Frontal cortex (tissue), 4 donors: Measurements from ENCODE around the gene RCC1. TPM values are rescaled to one million over a fixed set of nuclear protein-coding genes. Genes with fewer than 3 reads are reported as not detected.
"Not testable (repeated sequence)": the region's sequence is repeated elsewhere in the genome, so short reads cannot be mapped to it uniquely, and the experiment has no call there.

ENCODE experiments used
- DNase-seq, 2 donors: peaks; one replicate each; pipeline ENCODE4 v3.0.0; 2012; ENCODE audit warnings: low spot score in 2 of 2
- FAIRE-seq: peaks from 2 replicates; lab custom pipeline; 2012; peaks lifted over from hg19 to GRCh38; lab: Jason Lieb, UNC
- small RNA-seq: library from RNA; depleted of rRNA; stranded (forward); fragments of <200 nt; gene quantifications from one replicate; pipeline ENCODE3, GENCODE V24; 2014
- total RNA-seq: library from RNA; depleted of rRNA; stranded (reverse); fragments of >200 nt; gene quantifications from one replicate; pipeline ENCODE4 v1.2.3, GENCODE V29; 2014
- donor health status: control.
- donor health status: control.
- donor health status: control.

RCC1 gene
- total RNA-seq, 1 donor from 2014 or later: 15.1 TPM

GRCh38 chr1:28580722-28581530 lies 75.1 kb downstream of the RCC1 start:
- FAIRE-seq (no peak), DNase-seq (peak in 1 of 2 donors; percentile 39)

- no peak for FAIRE-seq
- DNase-seq: peak; percentile 94 to 97
Measured at GRCh38 chr1:28581531-28582247, 75.8 kb downstream of the RCC1 start.

GRCh38 chr1:28582248-28582615 lies 76.4 kb downstream of the RCC1 start:
- DNase-seq: no peak
- no peak for FAIRE-seq

- FAIRE-seq, DNase-seq: not testable (repeated sequence)
Measured at GRCh38 chr1:28586585-28587391, 80.9 kb downstream of the RCC1 start.

Small RNA genes lying within 50 kb of the gene (small RNA-seq; reads per million reads assigned to genes)
- gene RNU6ATAC27P (not detected), gene SNORA16A (not detected), gene SNORA44 (not detected), gene SNORA61 (not detected), gene SNORA73A (not detected), gene SNORA73B (8.0 reads per million, percentile 95 among the genes with 10 or more reads in this experiment), gene SNORD99 (6,970 reads per million, percentile 100 among the genes with 10 or more reads in this experiment)

Other genes starting within 250 kb of the RCC1 start
- gene SESN2, start 246.5 kb upstream of the RCC1 start, total RNA-seq: 4.5 TPM
- gene MED18, start 177.0 kb upstream of the RCC1 start, total RNA-seq: 15.1 TPM
- 10.6 TPM for gene PHACTR4, start 136.3 kb upstream of the RCC1 start, total RNA-seq
- 35.1 TPM for gene TRNAU1AP, start 47.0 kb downstream of the RCC1 start, total RNA-seq
- gene RAB42, start 86.2 kb downstream of the RCC1 start, total RNA-seq: 1.2 TPM
- 20.4 TPM for gene TAF12, start 137.0 kb downstream of the RCC1 start, total RNA-seq
- not detected for gene RNU11, start 142.6 kb downstream of the RCC1 start, total RNA-seq
- 12.6 TPM for gene GMEB1, start 162.7 kb downstream of the RCC1 start, total RNA-seq
- 89.7 TPM for gene YTHDF2, start 230.9 kb downstream of the RCC1 start, total RNA-seq